Measurements from ENCODE around the gene RALGPS1. TPM values are rescaled to one million over a fixed set of nuclear protein-coding genes. Genes with fewer than 3 reads are reported as not detected.

RALGPS1 gene
- total and polyA plus RNA-seq, 5 donors from 2014 or later: 1.8 to 10.3 (median 3.3) TPM

DNA sequence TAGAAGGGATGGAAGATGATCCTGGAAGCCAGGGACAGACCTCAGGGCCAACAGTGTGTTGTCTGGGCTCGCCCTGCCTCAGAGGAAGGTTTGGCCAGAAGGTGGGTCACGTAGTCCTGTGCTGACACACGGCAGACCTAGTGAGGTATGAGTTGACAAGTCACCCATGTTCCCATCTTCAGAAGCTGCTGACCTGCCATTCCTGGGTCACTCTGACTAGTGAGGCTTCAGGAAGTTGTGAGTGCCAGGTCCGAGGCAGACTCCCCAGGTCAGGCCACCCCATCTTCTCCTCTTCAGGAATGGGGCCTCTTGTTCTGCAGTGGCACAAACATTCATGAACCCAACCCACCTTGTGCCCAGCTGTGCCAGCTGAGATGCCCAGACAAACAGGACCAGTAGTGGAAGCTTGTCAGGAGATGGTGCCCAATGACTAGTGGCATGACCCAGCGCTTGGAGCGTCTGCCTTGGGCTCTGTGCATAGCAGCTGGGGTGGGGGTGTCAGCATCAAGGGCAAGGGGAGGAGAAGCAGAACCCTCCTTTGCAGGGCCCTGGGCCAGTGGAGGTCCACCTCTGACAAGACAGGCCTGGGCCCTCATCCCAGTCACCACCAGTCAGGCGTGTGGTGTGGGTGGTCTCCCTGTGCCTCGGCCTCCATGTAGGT, 224.6 kb downstream of the RALGPS1 start:
- Histone ChIP-seq H3K4me3 (ENCODE audit: low read depth, low read length) (no peak overlapping the region), H3K27ac (ENCODE audit: insufficient read depth, low read length, poor library complexity, severe bottlenecking) (no peak overlapping the region), H3K36me3 (ENCODE audit: control insufficient read depth, insufficient read depth, low read length) (no peaks in the 10 kb centered on the region), H3K27me3 (ENCODE audit: control insufficient read depth, insufficient read depth, low read length) (no peaks in the 10 kb centered on the region), H3K4me1 (ENCODE audit: control insufficient read depth, insufficient read depth, low read length, poor library complexity, severe bottlenecking) (no peaks in the 10 kb centered on the region), H3K9me3 (ENCODE audit: control insufficient read depth in 2 of 2, low read length in 2 of 2) (no peaks in the 10 kb centered on the region)
- ATAC-seq (ENCODE audit: low read depth in 2 of 2) (no peak), DNase-seq (no peak)
- peaks cover 0 to 3% (median 0%) of the 10 kb centered on the region in 4 donors for H3K4me1 Mint-ChIP-seq
- no peak overlapping the region for H3K27ac Mint-ChIP-seq
- no peaks in the 10 kb centered on the region for H3K36me3 Mint-ChIP-seq
- no peak overlapping the region for H3K4me3 Mint-ChIP-seq
- peaks cover 4% of the 10 kb centered on the region for H3K27me3 Mint-ChIP-seq
- H3K9me3 Mint-ChIP-seq: peaks cover 0 to 2% (median 0%) of the 10 kb centered on the region in 7 donors

DNA sequence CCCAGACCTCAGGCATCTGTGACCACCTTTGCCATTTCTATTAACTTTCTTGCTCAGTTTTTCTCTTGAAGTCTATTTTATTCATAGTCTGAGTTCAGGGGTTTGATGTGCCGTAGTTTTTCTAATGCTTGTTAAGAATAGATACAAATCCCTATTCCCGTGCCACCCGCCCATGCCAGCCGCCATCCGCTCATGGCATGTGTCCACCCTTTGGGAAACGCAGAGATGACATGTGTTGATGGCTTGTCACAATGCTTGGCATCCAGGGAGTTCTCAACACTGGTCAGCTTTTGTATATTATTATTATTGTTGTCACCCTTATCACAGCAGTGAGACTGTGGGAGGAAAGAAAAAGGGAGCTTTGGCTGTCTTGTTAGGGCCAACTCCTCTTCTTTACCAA, 225.2 kb downstream of the RALGPS1 start:
- no peak for ATAC-seq (ENCODE audit: low read depth in 2 of 2)

DNA sequence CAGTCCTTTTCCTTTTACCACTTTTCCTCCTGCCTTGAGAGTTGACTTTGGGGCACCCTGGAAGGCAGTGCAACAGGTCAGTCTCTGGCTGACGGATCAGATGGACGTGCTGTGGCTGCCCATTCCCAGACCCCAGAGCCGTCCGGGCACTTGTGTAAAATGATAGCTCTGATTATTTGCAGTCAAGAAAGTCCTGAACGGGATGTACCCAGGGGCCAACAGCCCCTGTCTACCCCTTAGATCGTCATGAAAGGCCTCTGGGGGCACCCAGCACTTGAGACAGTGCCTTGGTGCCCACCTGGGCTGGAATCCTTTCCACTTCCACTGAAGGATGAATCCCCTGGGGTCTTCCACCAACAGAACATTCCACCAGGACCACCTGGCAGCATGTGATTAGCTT, 225.6 kb downstream of the RALGPS1 start:
- no peak for DNase-seq
- no peak overlapping the region for H3K4me3 ChIP-seq (ENCODE audit: low read depth, low read length)
- no peaks in the 10 kb centered on the region for H3K36me3 ChIP-seq (ENCODE audit: control insufficient read depth, insufficient read depth, low read length)
- H3K36me3 Mint-ChIP-seq: no peaks in the 10 kb centered on the region
- H3K4me1 Mint-ChIP-seq: peaks cover 0 to 3% (median 0%) of the 10 kb centered on the region in 4 donors
- H3K4me3 Mint-ChIP-seq: no peak overlapping the region
- H3K4me1 ChIP-seq (ENCODE audit: control insufficient read depth, insufficient read depth, low read length, poor library complexity, severe bottlenecking): no peaks in the 10 kb centered on the region
- peak overlapping the region in 1 of 3 donors; percentile 47 for H3K27ac Mint-ChIP-seq
- no peaks in the 10 kb centered on the region for H3K27me3 ChIP-seq (ENCODE audit: control insufficient read depth, insufficient read depth, low read length)
- H3K9me3 ChIP-seq (ENCODE audit: control insufficient read depth in 2 of 2, low read length in 2 of 2): no peaks in the 10 kb centered on the region
- peaks cover 4% of the 10 kb centered on the region for H3K27me3 Mint-ChIP-seq
- H3K27ac ChIP-seq (ENCODE audit: insufficient read depth, low read length, poor library complexity, severe bottlenecking): no peak overlapping the region
- peaks cover 0 to 2% (median 0%) of the 10 kb centered on the region in 7 donors for H3K9me3 Mint-ChIP-seq
- no peak for ATAC-seq (ENCODE audit: low read depth in 2 of 2)

More for the DNA sequence above, 225.2 kb downstream of the RALGPS1 start:
- H3K36me3 Mint-ChIP-seq: no peaks in the 10 kb centered on the region
- no peaks in the 10 kb centered on the region for H3K4me1 ChIP-seq (ENCODE audit: control insufficient read depth, insufficient read depth, low read length, poor library complexity, severe bottlenecking)
- peaks cover 4% of the 10 kb centered on the region for H3K27me3 Mint-ChIP-seq
- peaks cover 0 to 3% (median 0%) of the 10 kb centered on the region in 4 donors for H3K4me1 Mint-ChIP-seq
- no peak overlapping the region for H3K4me3 ChIP-seq (ENCODE audit: low read depth, low read length)
- H3K27ac ChIP-seq (ENCODE audit: insufficient read depth, low read length, poor library complexity, severe bottlenecking): no peak overlapping the region
- H3K27ac Mint-ChIP-seq: no peak overlapping the region
- no peaks in the 10 kb centered on the region for H3K27me3 ChIP-seq (ENCODE audit: control insufficient read depth, insufficient read depth, low read length)
- H3K4me3 Mint-ChIP-seq: no peak overlapping the region
- no peaks in the 10 kb centered on the region for H3K36me3 ChIP-seq (ENCODE audit: control insufficient read depth, insufficient read depth, low read length)
- H3K9me3 ChIP-seq (ENCODE audit: control insufficient read depth in 2 of 2, low read length in 2 of 2): no peaks in the 10 kb centered on the region
- DNase-seq: no peak
- H3K9me3 Mint-ChIP-seq: peaks cover 0 to 2% (median 0%) of the 10 kb centered on the region in 7 donors

GRCh38 chr9:127140842-127141675, 226.5 kb downstream of the RALGPS1 start:
- H3K36me3 ChIP-seq (ENCODE audit: control insufficient read depth, insufficient read depth, low read length): no peaks in the 10 kb centered on the region
- ATAC-seq (ENCODE audit: low read depth in 2 of 2): no peak
- no peak overlapping the region for H3K27ac ChIP-seq (ENCODE audit: insufficient read depth, low read length, poor library complexity, severe bottlenecking)
- Mint-ChIP-seq H3K9me3 (peaks cover 0 to 1% (median 0%) of the 10 kb centered on the region in 7 donors), H3K4me3 (no peak overlapping the region), H3K36me3 (no peaks in the 10 kb centered on the region), H3K27me3 (peaks cover 4% of the 10 kb centered on the region), H3K4me1 (peaks cover 0 to 3% (median 0%) of the 10 kb centered on the region in 4 donors), H3K27ac (peak overlapping the region in 1 of 3 donors; percentile 47)
- no peaks in the 10 kb centered on the region for H3K4me1 ChIP-seq (ENCODE audit: control insufficient read depth, insufficient read depth, low read length, poor library complexity, severe bottlenecking)
- H3K4me3 ChIP-seq (ENCODE audit: low read depth, low read length): no peak overlapping the region
- DNase-seq: no peak
- no peaks in the 10 kb centered on the region for H3K27me3 ChIP-seq (ENCODE audit: control insufficient read depth, insufficient read depth, low read length)
- no peaks in the 10 kb centered on the region for H3K9me3 ChIP-seq (ENCODE audit: control insufficient read depth in 2 of 2, low read length in 2 of 2)

DNA sequence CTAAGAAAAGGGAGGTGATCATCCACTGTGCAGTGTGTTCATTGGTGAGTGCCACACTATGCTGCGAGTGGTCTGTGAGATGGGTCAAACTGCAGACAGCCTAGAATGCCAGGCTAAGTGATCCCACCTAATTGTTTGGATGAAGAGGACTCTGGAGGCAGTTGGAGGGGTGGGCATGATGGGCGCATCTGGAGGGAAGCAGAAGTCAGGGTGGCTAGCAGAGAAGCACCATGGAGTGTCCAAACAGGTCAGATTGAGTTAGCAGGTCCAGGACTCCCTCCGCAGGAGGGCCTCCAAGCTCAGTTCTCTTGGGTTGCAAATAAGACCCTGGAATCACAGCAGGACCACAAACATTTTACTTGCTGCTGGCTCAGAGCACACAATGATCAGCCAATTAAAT, 227.7 kb downstream of the RALGPS1 start:
- H3K27me3 Mint-ChIP-seq: peaks cover 9% of the 10 kb centered on the region
- Histone ChIP-seq H3K9me3 (ENCODE audit: control insufficient read depth in 2 of 2, low read length in 2 of 2) (no peaks in the 10 kb centered on the region), H3K4me3 (ENCODE audit: low read depth, low read length) (no peak overlapping the region), H3K36me3 (ENCODE audit: control insufficient read depth, insufficient read depth, low read length) (no peaks in the 10 kb centered on the region), H3K4me1 (ENCODE audit: control insufficient read depth, insufficient read depth, low read length, poor library complexity, severe bottlenecking) (no peaks in the 10 kb centered on the region), H3K27me3 (ENCODE audit: control insufficient read depth, insufficient read depth, low read length) (no peaks in the 10 kb centered on the region), H3K27ac (ENCODE audit: insufficient read depth, low read length, poor library complexity, severe bottlenecking) (no peak overlapping the region)
- H3K27ac Mint-ChIP-seq: peak overlapping the region in 1 of 3 donors; percentile 15
- no peak overlapping the region for H3K4me3 Mint-ChIP-seq
- H3K9me3 Mint-ChIP-seq: peaks cover 0 to 4% (median 0%) of the 10 kb centered on the region in 7 donors
- no peak for DNase-seq
- peaks cover 0 to 3% (median 0%) of the 10 kb centered on the region in 4 donors for H3K4me1 Mint-ChIP-seq
- no peaks in the 10 kb centered on the region for H3K36me3 Mint-ChIP-seq
- no peak for ATAC-seq (ENCODE audit: low read depth in 2 of 2)

DNA sequence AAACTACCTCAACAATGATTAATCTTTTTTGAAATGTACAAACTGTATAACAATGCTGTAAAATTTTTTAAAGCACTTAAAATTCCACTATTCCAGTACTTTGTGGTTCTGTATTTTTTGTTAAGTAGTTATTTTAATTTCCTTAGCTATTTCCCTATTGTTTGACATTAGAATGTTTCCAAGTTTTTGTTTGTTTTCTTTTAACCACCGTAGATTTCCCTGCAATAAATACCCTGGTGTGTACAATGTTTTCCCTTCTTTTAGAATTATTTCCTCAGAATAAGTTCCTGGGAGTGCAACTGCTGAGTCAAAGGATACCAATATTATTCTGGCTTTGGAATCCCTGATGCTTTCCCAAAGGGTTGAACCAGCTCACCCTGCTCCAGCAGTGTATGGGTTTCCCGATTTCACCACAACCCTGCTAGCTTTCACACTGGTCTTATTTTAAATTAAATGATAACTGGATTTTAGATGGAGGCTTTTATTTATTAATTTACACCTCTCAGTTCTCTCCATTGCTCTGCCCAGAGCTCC, 228.4 kb downstream of the RALGPS1 start:
- peaks cover 0 to 4% (median 0%) of the 10 kb centered on the region in 7 donors for H3K9me3 Mint-ChIP-seq
- H3K4me3 Mint-ChIP-seq: no peak overlapping the region
- peaks cover 13% of the 10 kb centered on the region for H3K27me3 Mint-ChIP-seq
- DNase-seq (no peak), ATAC-seq (ENCODE audit: low read depth in 2 of 2) (no peak)
- H3K27ac Mint-ChIP-seq: no peak overlapping the region
- Histone ChIP-seq H3K4me3 (ENCODE audit: low read depth, low read length) (no peak overlapping the region), H3K4me1 (ENCODE audit: control insufficient read depth, insufficient read depth, low read length, poor library complexity, severe bottlenecking) (no peaks in the 10 kb centered on the region), H3K27ac (ENCODE audit: insufficient read depth, low read length, poor library complexity, severe bottlenecking) (no peak overlapping the region), H3K9me3 (ENCODE audit: control insufficient read depth in 2 of 2, low read length in 2 of 2) (no peaks in the 10 kb centered on the region), H3K36me3 (ENCODE audit: control insufficient read depth, insufficient read depth, low read length) (no peaks in the 10 kb centered on the region), H3K27me3 (ENCODE audit: control insufficient read depth, insufficient read depth, low read length) (no peaks in the 10 kb centered on the region)
- H3K36me3 Mint-ChIP-seq: no peaks in the 10 kb centered on the region
- peaks cover 0 to 3% (median 0%) of the 10 kb centered on the region in 4 donors for H3K4me1 Mint-ChIP-seq

DNA sequence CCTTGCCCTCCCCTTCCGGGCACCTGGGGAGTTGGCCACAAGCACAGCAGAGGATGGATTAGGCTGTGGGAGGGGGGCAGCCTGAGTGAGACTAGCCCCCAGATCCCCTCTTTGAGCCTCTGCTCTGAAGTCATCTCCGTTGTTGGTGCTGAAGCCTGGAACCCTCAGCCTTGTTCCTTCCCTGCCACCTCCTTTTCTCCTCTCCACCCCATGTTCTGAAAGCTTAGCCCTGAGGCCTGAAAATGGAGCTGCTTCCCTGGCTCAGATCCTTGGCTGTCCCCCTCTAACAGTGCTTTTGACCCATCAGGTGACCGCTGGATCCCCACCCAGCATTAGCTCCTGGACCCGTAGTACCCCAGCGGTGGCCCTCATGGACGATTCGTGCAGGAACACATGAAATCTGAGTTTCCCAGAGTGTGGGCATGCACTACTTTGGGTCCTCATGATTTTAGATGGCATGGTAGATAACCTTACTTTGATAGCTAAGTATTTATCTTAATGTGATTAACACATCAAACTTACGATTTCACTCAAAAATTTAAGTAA, 229.4 kb downstream of the RALGPS1 start:
- H3K4me3 ChIP-seq (ENCODE audit: low read depth, low read length): no peak overlapping the region
- ATAC-seq (ENCODE audit: low read depth in 2 of 2) (no peak), DNase-seq (no peak)
- H3K27me3 ChIP-seq (ENCODE audit: control insufficient read depth, insufficient read depth, low read length): no peaks in the 10 kb centered on the region
- no peaks in the 10 kb centered on the region for H3K36me3 Mint-ChIP-seq
- H3K36me3 ChIP-seq (ENCODE audit: control insufficient read depth, insufficient read depth, low read length): no peaks in the 10 kb centered on the region
- no peak overlapping the region for H3K27ac ChIP-seq (ENCODE audit: insufficient read depth, low read length, poor library complexity, severe bottlenecking)
- H3K27me3 Mint-ChIP-seq: peaks cover 13% of the 10 kb centered on the region
- no peaks in the 10 kb centered on the region for H3K4me1 ChIP-seq (ENCODE audit: control insufficient read depth, insufficient read depth, low read length, poor library complexity, severe bottlenecking)
- H3K27ac Mint-ChIP-seq: no peak overlapping the region
- H3K4me3 Mint-ChIP-seq: no peak overlapping the region
- H3K4me1 Mint-ChIP-seq: peaks cover 0 to 3% (median 0%) of the 10 kb centered on the region in 4 donors
- H3K9me3 ChIP-seq (ENCODE audit: control insufficient read depth in 2 of 2, low read length in 2 of 2): no peaks in the 10 kb centered on the region
- peaks cover 0 to 4% (median 0%) of the 10 kb centered on the region in 7 donors for H3K9me3 Mint-ChIP-seq

Measured in CD4-positive, CD25-positive, alpha-beta regulatory T cell (primary cell).